GM10266 (cell line): ENCODE results near the gene FIBP.

Experiments used
- DNase-seq: peaks from one replicate; pipeline ENCODE4 v3.0.0; 2012; ENCODE audit errors: extremely low spot score
- CTCF ChIP-seq: IDR thresholded peaks from 2 replicates; pipeline ENCODE4 v1.5.1; 2012; ENCODE audit warnings: mild to moderate bottlenecking, low read depth; ENCODE audit not compliant: control insufficient read depth, insufficient read depth; ENCODE audit errors: missing control alignments

FIBP gene

DNA sequence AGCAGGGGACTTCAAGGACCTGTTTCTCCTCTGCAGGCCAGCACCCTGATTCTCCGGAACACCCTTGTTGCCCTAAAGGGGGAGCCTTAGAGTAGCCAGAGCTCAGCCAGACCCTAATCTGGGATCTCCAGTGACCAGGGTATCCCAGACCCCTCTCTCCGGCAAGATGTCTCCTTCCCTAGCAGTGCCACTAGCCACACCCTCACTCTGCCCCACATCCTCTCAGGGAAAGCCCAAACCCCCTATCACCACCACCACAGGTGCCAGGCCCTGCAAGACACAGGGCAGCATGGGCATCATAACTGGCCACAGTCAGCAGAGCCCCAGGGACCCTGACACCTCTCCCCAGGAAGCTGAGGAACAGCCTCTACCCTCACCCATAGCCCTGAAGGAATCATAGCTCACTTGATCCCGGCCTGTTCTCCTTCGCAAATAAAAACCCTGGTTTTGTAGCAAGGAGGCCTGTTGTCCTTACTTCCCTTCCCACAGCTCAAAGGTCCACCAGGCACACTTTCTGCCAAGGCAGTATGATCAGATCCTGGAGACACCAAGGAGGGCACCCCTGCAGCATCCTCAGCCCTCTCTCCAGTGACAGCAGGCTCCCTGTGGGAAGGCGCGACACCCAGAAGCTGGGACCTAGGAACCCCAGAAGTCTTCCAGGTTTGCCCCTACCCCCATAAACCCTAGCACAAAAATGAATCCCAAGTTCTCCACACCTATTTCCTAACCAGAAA, 34.9 kb downstream of the FIBP start:
- TF ChIP-seq CTCF: peak; percentile 6
- no peak for DNase-seq

DNA sequence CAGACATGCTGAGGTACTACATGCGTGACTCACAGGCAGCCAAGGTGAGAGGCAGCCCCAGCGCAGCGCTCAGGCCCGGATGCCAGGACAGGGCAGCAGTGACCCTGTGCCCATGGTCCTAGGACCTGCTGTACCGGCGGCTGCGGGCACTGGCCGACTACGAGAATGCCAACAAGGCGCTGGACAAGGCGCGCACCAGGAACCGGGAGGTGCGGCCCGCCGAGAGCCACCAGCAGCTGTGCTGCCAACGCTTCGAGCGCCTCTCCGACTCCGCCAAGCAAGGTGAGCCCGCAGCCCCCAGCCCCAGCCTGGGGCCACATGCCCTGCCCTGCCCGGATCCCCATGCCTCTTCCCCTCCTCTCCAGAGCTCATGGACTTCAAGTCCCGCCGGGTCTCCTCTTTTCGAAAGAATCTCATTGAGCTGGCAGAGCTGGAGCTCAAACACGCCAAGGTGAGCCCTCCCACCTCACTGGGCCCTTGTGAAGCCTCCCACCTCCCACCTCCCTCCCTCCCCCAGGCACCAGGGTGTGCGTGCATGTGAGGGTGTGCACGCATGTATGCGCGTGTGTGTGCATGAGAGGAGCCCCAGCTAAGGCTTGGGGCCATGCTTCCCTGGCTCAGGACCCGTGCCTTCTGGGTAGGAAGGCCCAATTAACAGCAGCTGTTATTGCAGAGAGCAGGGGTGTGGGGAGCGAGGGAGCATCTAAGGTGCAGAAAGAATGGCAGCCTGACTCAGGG, 35.6 kb downstream of the FIBP start:
- no peak for TF ChIP-seq CTCF
- no peak for DNase-seq

DNA sequence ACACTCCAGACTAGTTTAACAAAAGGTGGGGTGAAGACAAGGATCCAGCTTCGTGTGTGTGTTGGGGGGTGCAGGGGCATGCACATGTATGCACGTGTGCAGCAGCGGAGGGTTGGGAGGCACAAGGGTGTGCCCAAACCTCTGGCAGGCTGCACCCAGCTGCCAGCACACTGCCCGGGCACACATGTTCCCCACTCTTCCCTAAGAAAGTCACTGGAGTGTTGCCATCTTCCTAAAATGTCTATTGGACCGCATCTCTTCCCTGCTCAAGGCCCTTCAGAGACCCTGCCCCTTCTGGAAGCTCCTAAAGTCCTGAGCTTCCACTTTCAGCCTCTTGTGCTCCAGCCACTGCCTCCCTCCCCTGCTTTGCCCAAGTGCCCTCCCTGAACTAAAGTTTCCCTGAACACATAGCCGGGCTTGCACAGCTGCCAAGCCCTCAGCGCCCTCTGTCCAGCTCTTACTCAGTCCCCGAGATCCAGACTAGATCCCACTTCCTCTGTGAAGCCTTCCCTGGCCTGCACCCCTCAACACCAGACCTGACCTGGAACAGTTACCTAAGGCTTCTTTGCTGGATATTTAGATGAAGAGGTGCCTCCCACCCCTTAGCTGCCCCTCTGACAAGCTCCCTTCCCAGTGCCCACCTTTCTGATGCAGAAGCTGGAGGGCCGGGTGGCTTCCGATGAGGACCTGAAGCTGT, 36.3 kb downstream of the FIBP start:
- TF ChIP-seq CTCF: no peak

DNA sequence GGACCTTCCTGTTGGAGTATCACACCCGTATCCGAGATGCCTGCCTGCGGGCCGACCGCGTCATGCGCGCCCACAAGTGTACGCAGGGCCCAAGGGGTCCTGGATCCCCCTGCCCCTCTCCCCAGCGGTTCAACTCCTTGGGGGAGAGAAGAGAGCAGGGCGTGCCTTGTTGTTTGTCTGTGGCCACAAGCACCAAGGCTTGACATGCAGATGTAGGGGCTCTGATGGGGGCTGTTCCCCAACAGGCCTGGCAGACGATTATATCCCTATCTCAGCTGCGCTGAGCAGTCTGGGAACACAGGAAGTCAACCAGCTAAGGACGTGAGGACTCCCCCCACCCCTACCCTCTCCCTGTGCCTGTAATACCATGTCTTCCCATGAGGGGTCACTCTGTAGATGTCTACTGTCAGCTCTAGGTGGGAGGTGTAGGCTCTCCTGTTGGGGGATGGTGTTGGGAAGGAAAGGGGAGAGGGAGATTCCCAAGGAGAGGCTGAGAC, 37.1 kb downstream of the FIBP start:
- peak; percentile 26 for TF ChIP-seq CTCF
- DNase-seq: no peak

More for the DNA sequence above, 36.3 kb downstream of the FIBP start:
- no peak for DNase-seq

- DNase-seq: no peak
- no peak for TF ChIP-seq CTCF
Observed at GRCh38 chr11:65850217-65851082, 37.8 kb downstream of the FIBP start.

- DNase-seq: no peak
- no peak for TF ChIP-seq CTCF
Observed at GRCh38 chr11:65849771-65850216, 38.5 kb downstream of the FIBP start.
